ENCODE results near the gene PPP2R5C. TPM values are rescaled to one million over a fixed set of nuclear protein-coding genes. Genes with fewer than 3 reads are reported as not detected.
"Not testable (repeated sequence)": the region's sequence is repeated elsewhere in the genome, so short reads cannot be mapped to it uniquely, and the experiment has no call there.

The PPP2R5C gene
- total and polyA plus RNA-seq, 7 experiments from 2014 or later = 155 to 449 (median 382) TPM

GRCh38 chr14:101969481-101969880 is 208.0 kb downstream of the PPP2R5C start:
- Histone ChIP-seq H3K4me3 (ENCODE audit: low read length) (no peak overlapping the region), H3K9me3 (ENCODE audit: control insufficient read depth in 2 of 3, low read length in 3 of 3) (no peaks in the 10 kb centered on the region), H3K27me3 (ENCODE audit: control insufficient read depth in 2 of 2, insufficient read depth in 2 of 2, low read length in 2 of 2) (no peaks in the 10 kb centered on the region), H3K36me3 (ENCODE audit: control insufficient read depth in 2 of 3, insufficient read depth in 3 of 3, low read length in 3 of 3) (peaks cover 0 to 14% (median 0%) of the 10 kb centered on the region in 3 experiments), H3K4me1 (ENCODE audit: control insufficient read depth in 2 of 2, insufficient read depth in 2 of 2, low read length in 2 of 2) (peaks cover 18 to 22% of the 10 kb centered on the region in 2 donors), H3K27ac (ENCODE audit: low read depth, low read length) (no peak overlapping the region)
- Mint-ChIP-seq H3K27me3 (no peaks in the 10 kb centered on the region), H3K4me1 (peaks cover 39 to 71% (median 59%) of the 10 kb centered on the region in 7 donors), H3K4me3 (peak overlapping the region in 1 of 10 donors; percentile 21), H3K27ac (peak overlapping the region in 3 of 9 donors; percentile 15 to 75 (median 45)), H3K36me3 (peaks cover 0 to 14% (median 8%) of the 10 kb centered on the region in 5 donors), H3K9me3 (no peaks in the 10 kb centered on the region)
- intact Hi-C loops (cut with micrococcal nuclease) = no loop called here
- ChIA-PET POLR2A (no interaction called here), CTCF (no interaction called here)
- DNase-seq (no peak), ATAC-seq (no peak)

- Histone ChIP-seq H3K4me3 (ENCODE audit: low read length) (no peak overlapping the region), H3K36me3 (ENCODE audit: control insufficient read depth in 2 of 3, insufficient read depth in 3 of 3, low read length in 3 of 3) (peaks cover 0 to 10% (median 5%) of the 10 kb centered on the region in 3 experiments), H3K9me3 (ENCODE audit: control insufficient read depth in 2 of 3, low read length in 3 of 3) (no peaks in the 10 kb centered on the region), H3K4me1 (ENCODE audit: control insufficient read depth in 2 of 2, insufficient read depth in 2 of 2, low read length in 2 of 2) (peaks cover 16 to 17% of the 10 kb centered on the region in 2 donors), H3K27ac (ENCODE audit: low read depth, low read length) (no peak overlapping the region), H3K27me3 (ENCODE audit: control insufficient read depth in 2 of 2, insufficient read depth in 2 of 2, low read length in 2 of 2) (no peaks in the 10 kb centered on the region)
- ATAC-seq (no peak), DNase-seq (no peak)
- Mint-ChIP-seq H3K36me3 (peaks cover 0 to 17% (median 11%) of the 10 kb centered on the region in 5 donors), H3K4me3 (peak overlapping the region in 3 of 10 donors; percentile 28 to 58 (median 36)), H3K4me1 (peaks cover 36 to 72% (median 62%) of the 10 kb centered on the region in 7 donors), H3K9me3 (no peaks in the 10 kb centered on the region), H3K27me3 (no peaks in the 10 kb centered on the region), H3K27ac (peak overlapping the region in 2 of 9 donors; percentile 27 to 38)
- ChIA-PET POLR2A (interaction anchor here (1.0 kb wide), 1 partner anchor 166 kb away, joined by 3 read pairs; no protein-coding TSS in a partner anchor), CTCF (interaction anchor here (1.3 kb wide), 1 partner anchor 10 kb away, joined by 6 read pairs; no protein-coding TSS in a partner anchor)
- intact Hi-C loops (cut with micrococcal nuclease) = no loop called here
Measured at GRCh38 chr14:101970830-101971400, 209.4 kb downstream of the PPP2R5C start.

GRCh38 chr14:101971458-101971857 is 209.9 kb downstream of the PPP2R5C start:
- H3K4me3 Mint-ChIP-seq; intact Hi-C loops (cut with micrococcal nuclease); H3K27me3 ChIP-seq (ENCODE audit: control insufficient read depth in 2 of 2, insufficient read depth in 2 of 2, low read length in 2 of 2); DNase-seq; H3K9me3 ChIP-seq (ENCODE audit: control insufficient read depth in 2 of 3, low read length in 3 of 3); H3K27ac ChIP-seq (ENCODE audit: low read depth, low read length); H3K27ac Mint-ChIP-seq; H3K9me3 Mint-ChIP-seq; ATAC-seq; H3K4me3 ChIP-seq (ENCODE audit: low read length); H3K27me3 Mint-ChIP-seq: not testable (repeated sequence)
- Histone ChIP-seq H3K36me3 (ENCODE audit: control insufficient read depth in 2 of 3, insufficient read depth in 3 of 3, low read length in 3 of 3) (peaks cover 0 to 13% (median 5%) of the 10 kb centered on the region in 3 experiments), H3K4me1 (ENCODE audit: control insufficient read depth in 2 of 2, insufficient read depth in 2 of 2, low read length in 2 of 2) (peaks cover 11% of the 10 kb centered on the region in 2 donors)
- peaks cover 0 to 17% (median 12%) of the 10 kb centered on the region in 5 donors for H3K36me3 Mint-ChIP-seq
- ChIA-PET POLR2A (interaction anchor here (1.0 kb wide), 1 partner anchor 165 kb away, joined by 3 read pairs; no protein-coding TSS in a partner anchor), CTCF (interaction anchor here (0.6 to 1.3 kb wide), 2 partner anchors 10 to 1837 kb away, joined by 3 to 6 read pairs; no protein-coding TSS in a partner anchor)
- H3K4me1 Mint-ChIP-seq = peaks cover 34 to 69% (median 59%) of the 10 kb centered on the region in 7 donors

- H3K4me3 ChIP-seq (ENCODE audit: low read length) = no peak overlapping the region
- ATAC-seq (peak; percentile 91), DNase-seq (no peak)
- Mint-ChIP-seq H3K27me3 (no peaks in the 10 kb centered on the region), H3K9me3 (no peaks in the 10 kb centered on the region), H3K4me3 (peak overlapping the region in 2 of 10 donors; percentile 6 to 32), H3K4me1 (peaks cover 28 to 60% (median 51%) of the 10 kb centered on the region in 7 donors), H3K27ac (peak overlapping the region in 3 of 9 donors; percentile 23 to 84 (median 25)), H3K36me3 (peaks cover 0 to 18% (median 13%) of the 10 kb centered on the region in 5 donors)
- no peaks in the 10 kb centered on the region for H3K27me3 ChIP-seq (ENCODE audit: control insufficient read depth in 2 of 2, insufficient read depth in 2 of 2, low read length in 2 of 2)
- intact Hi-C loops (cut with micrococcal nuclease) = no loop called here
- H3K36me3 ChIP-seq (ENCODE audit: control insufficient read depth in 2 of 3, insufficient read depth in 3 of 3, low read length in 3 of 3) = peaks cover 0 to 21% (median 5%) of the 10 kb centered on the region in 3 experiments
- H3K9me3 ChIP-seq (ENCODE audit: control insufficient read depth in 2 of 3, low read length in 3 of 3) = no peaks in the 10 kb centered on the region
- ChIA-PET CTCF (interaction anchor here (1.3 kb wide), 1 partner anchor 11 kb away, joined by 6 read pairs; no protein-coding TSS in a partner anchor), POLR2A (interaction anchor here (0.7 to 1.6 kb wide), 2 partner anchors 10 to 282 kb away, joined by 3 read pairs; no protein-coding TSS in a partner anchor)
- peaks cover 6 to 11% of the 10 kb centered on the region in 2 donors for H3K4me1 ChIP-seq (ENCODE audit: control insufficient read depth in 2 of 2, insufficient read depth in 2 of 2, low read length in 2 of 2)
- H3K27ac ChIP-seq (ENCODE audit: low read depth, low read length) = no peak overlapping the region
Measured at GRCh38 chr14:101972126-101972866, 210.8 kb downstream of the PPP2R5C start.

GRCh38 chr14:101973356-101973755 is 211.8 kb downstream of the PPP2R5C start:
- H3K27ac Mint-ChIP-seq = peak overlapping the region in 1 of 9 donors; percentile 25
- intact Hi-C loops (cut with micrococcal nuclease) = no loop called here

GRCh38 chr14:101975231-101975630 is 213.7 kb downstream of the PPP2R5C start:
- no peak for DNase-seq
- Histone ChIP-seq H3K27me3 (ENCODE audit: control insufficient read depth in 2 of 2, insufficient read depth in 2 of 2, low read length in 2 of 2) (no peaks in the 10 kb centered on the region), H3K9me3 (ENCODE audit: control insufficient read depth in 2 of 3, low read length in 3 of 3) (no peaks in the 10 kb centered on the region), H3K4me1 (ENCODE audit: control insufficient read depth in 2 of 2, insufficient read depth in 2 of 2, low read length in 2 of 2) (peaks cover 3 to 6% of the 10 kb centered on the region in 2 donors), H3K36me3 (ENCODE audit: control insufficient read depth in 2 of 3, insufficient read depth in 3 of 3, low read length in 3 of 3) (peaks cover 14 to 41% (median 20%) of the 10 kb centered on the region in 3 experiments), H3K27ac (ENCODE audit: low read depth, low read length) (no peak overlapping the region), H3K4me3 (ENCODE audit: low read length) (no peak overlapping the region)
- H3K4me1 Mint-ChIP-seq = peaks cover 12 to 38% (median 30%) of the 10 kb centered on the region in 7 donors
- ChIA-PET CTCF (no interaction called here), POLR2A (interaction anchor here (0.6 kb wide), 2 partner anchors 98 to 465 kb away, joined by 3 read pairs; no protein-coding TSS in a partner anchor)
- peaks cover 8 to 23% (median 18%) of the 10 kb centered on the region in 5 donors for H3K36me3 Mint-ChIP-seq
- H3K27me3 Mint-ChIP-seq = no peaks in the 10 kb centered on the region
- peak overlapping the region in 2 of 9 donors; percentile 25 to 38 for H3K27ac Mint-ChIP-seq
- no peaks in the 10 kb centered on the region for H3K9me3 Mint-ChIP-seq
- no peak for ATAC-seq
- H3K4me3 Mint-ChIP-seq = no peak overlapping the region
- intact Hi-C loops (cut with micrococcal nuclease) = no loop called here

More at GRCh38 chr14:101973356-101973755, 211.8 kb downstream of the PPP2R5C start:
- peaks cover 6% of the 10 kb centered on the region in 2 donors for H3K4me1 ChIP-seq (ENCODE audit: control insufficient read depth in 2 of 2, insufficient read depth in 2 of 2, low read length in 2 of 2)
- no peak for DNase-seq
- no peak overlapping the region for H3K4me3 Mint-ChIP-seq
- no peak overlapping the region for H3K4me3 ChIP-seq (ENCODE audit: low read length)
- H3K27ac ChIP-seq (ENCODE audit: low read depth, low read length) = no peak overlapping the region
- H3K27me3 Mint-ChIP-seq = no peaks in the 10 kb centered on the region
- peaks cover under 1 to 28% (median 8%) of the 10 kb centered on the region in 3 experiments for H3K36me3 ChIP-seq (ENCODE audit: control insufficient read depth in 2 of 3, insufficient read depth in 3 of 3, low read length in 3 of 3)
- H3K9me3 Mint-ChIP-seq = no peaks in the 10 kb centered on the region
- no peaks in the 10 kb centered on the region for H3K27me3 ChIP-seq (ENCODE audit: control insufficient read depth in 2 of 2, insufficient read depth in 2 of 2, low read length in 2 of 2)
- H3K4me1 Mint-ChIP-seq = peaks cover 22 to 50% (median 40%) of the 10 kb centered on the region in 7 donors
- ATAC-seq = no peak
- H3K9me3 ChIP-seq (ENCODE audit: control insufficient read depth in 2 of 3, low read length in 3 of 3) = no peaks in the 10 kb centered on the region
- peaks cover 0 to 17% (median 10%) of the 10 kb centered on the region in 5 donors for H3K36me3 Mint-ChIP-seq
- POLR2A ChIA-PET = interaction anchor here (1.3 to 1.6 kb wide), 2 partner anchors 8 to 12 kb away, joined by 3 read pairs; partner anchors contain the start of gene DYNC1H1
- CTCF ChIA-PET = interaction anchor here (0.6 kb wide), 2 partner anchors 343 to 1778 kb away, joined by 3 read pairs; no protein-coding TSS in a partner anchor

Data from naive thymus-derived CD4-positive, alpha-beta T cell (primary cell).